Esophagus (tissue), 2 donors: Measurements from ENCODE around the gene SEC31B. TPM values are rescaled to one million over a fixed set of nuclear protein-coding genes. Genes with fewer than 3 reads are reported as not detected.

Experiments used
- H3K27ac ChIP-seq, 2 donors: one replicate each; pipeline ENCODE4 v1.5.1; 2013; ENCODE audit warnings: low read depth in 2 of 2, mild to moderate bottlenecking in 2 of 2, inconsistent platforms in 1 of 2, low read length in 1 of 2, moderate library complexity in 1 of 2
- H3K27me3 ChIP-seq, 2 donors: one replicate each; pipeline ENCODE4 v1.6.1; 2013; ENCODE audit warnings: low read length in 2 of 2, control low read depth in 1 of 2, mild to moderate bottlenecking in 1 of 2; ENCODE audit not compliant: insufficient read depth in 2 of 2, control insufficient read depth in 1 of 2
- H3K36me3 ChIP-seq, 2 donors: one replicate each; pipeline ENCODE4 v1.6.1; 2013; ENCODE audit warnings: low read length in 1 of 2; ENCODE audit not compliant: control insufficient read depth in 2 of 2, insufficient read depth in 2 of 2
- H3K4me1 ChIP-seq, 2 donors: one replicate each; pipeline ENCODE4 v1.6.1; 2013; ENCODE audit warnings: low read length in 1 of 2; ENCODE audit not compliant: control insufficient read depth in 2 of 2, insufficient read depth in 2 of 2
- H3K4me3 ChIP-seq, 2 donors: one replicate each; pipeline ENCODE4 v1.5.1; 2013; ENCODE audit warnings: low read length in 2 of 2, mild to moderate bottlenecking in 2 of 2, low read depth in 1 of 2, moderate library complexity in 1 of 2
- H3K9me3 ChIP-seq, 2 donors: one replicate each; pipeline ENCODE4 v1.6.1; 2013; ENCODE audit warnings: mild to moderate bottlenecking in 2 of 2, low read depth in 1 of 2, low read length in 1 of 2, moderate library complexity in 1 of 2; ENCODE audit not compliant: control insufficient read depth in 2 of 2, insufficient read depth in 1 of 2
- WGBS, 2 donors: extraction: QIAGEN DNeasy Blood & Tissue Kit; methylation state at CpG; one replicate each; pipeline ENCODE4 v1.1.7; 2013; 5-methylcytosine and 5-hydroxymethylcytosine counted together
- polyA plus RNA-seq, 2 donors: library from polyadenylated mRNA; stranded (reverse); fragments of 200-250 nt; gene quantifications; one replicate each; pipeline ENCODE4 v1.2.3, GENCODE V29; 2013
- donor health status: healthy with polysubstance abuse.
- donor health status: Bipolar disorder and iron deficiency.

Gene SEC31B
- polyA plus RNA-seq, 2 donors, result 3.6 to 9.1 TPM

DNA sequence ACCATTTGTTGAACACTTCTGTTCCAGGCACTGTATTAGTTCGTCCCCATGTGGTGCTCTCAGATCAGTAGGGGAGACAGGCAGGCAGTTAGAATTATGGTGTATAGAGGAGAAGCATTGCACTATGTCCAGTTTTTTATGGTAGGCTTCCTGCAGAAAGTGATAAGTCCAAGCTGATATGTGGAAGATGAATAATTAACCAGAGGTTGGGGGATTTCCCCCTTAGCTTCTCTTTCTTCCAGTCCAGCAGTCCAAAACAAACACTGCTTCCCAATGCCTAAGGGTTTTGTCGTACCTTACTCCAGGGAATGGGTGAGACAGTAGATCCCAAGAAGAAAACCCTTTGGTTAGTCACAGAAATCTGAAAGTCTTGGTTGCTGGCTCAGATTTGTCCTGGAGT lies 35.2 kb upstream of the SEC31B start:
- no peaks in the 10 kb centered on the region for H3K27me3 ChIP-seq
- H3K4me3 ChIP-seq, result no peak overlapping the region
- 63 to 92% methylated on average over 2 of the region's 2 CpGs for WGBS, 2 donors
- H3K4me1 ChIP-seq, result no peaks in the 10 kb centered on the region
- H3K27ac ChIP-seq, result no peak overlapping the region
- H3K36me3 ChIP-seq, result peaks cover 9 to 10% of the 10 kb centered on the region in 2 donors
- H3K9me3 ChIP-seq, result no peaks in the 10 kb centered on the region

DNA sequence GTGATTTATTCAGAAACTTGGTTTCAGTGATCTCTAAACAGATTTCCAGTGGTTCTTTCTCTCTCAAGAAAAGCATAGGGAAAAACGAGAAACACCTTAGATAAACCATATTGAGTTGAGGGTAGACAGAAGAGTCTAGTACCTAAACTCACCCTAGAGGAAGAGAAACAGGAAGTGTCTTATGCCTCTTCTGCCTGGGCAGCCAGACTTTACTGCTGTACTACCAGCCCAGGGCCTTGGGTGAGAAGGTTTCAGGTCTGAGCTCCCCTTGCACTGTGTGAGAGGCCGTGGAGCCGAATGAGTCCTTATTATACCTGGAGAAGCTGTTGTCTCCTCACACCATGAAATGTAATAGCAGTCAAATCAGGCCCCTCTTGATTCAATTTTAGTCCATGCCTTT lies 34.3 kb upstream of the SEC31B start:
- Histone ChIP-seq H3K27me3 (no peaks in the 10 kb centered on the region), H3K4me1 (no peaks in the 10 kb centered on the region), H3K9me3 (no peaks in the 10 kb centered on the region), H3K4me3 (no peak overlapping the region), H3K36me3 (peaks cover 15 to 16% of the 10 kb centered on the region in 2 donors), H3K27ac (no peak overlapping the region)
- 94 to 95% methylated on average over 3 of the region's 3 CpGs for WGBS, 2 donors

- 75 to 81% methylated on average over 5 of the region's 5 CpGs for WGBS, 2 donors
- Histone ChIP-seq H3K27ac (no peak overlapping the region), H3K4me3 (no peak overlapping the region), H3K36me3 (peaks cover 30 to 36% of the 10 kb centered on the region in 2 donors), H3K9me3 (no peaks in the 10 kb centered on the region), H3K27me3 (no peaks in the 10 kb centered on the region), H3K4me1 (no peaks in the 10 kb centered on the region)
These were observed 32.1 kb upstream of the SEC31B start for GRCh38 chr10:100551738-100552137.

- H3K36me3 ChIP-seq, result peaks cover 30 to 36% of the 10 kb centered on the region in 2 donors
- H3K4me1 ChIP-seq, result no peaks in the 10 kb centered on the region
- WGBS, 2 donors, result 73 to 79% methylated on average over 4 of the region's 4 CpGs
- H3K9me3 ChIP-seq, result no peaks in the 10 kb centered on the region
- no peaks in the 10 kb centered on the region for H3K27me3 ChIP-seq
- H3K4me3 ChIP-seq, result no peak overlapping the region
- no peak overlapping the region for H3K27ac ChIP-seq
These were observed 31.5 kb upstream of the SEC31B start for GRCh38 chr10:100551196-100551595.

DNA sequence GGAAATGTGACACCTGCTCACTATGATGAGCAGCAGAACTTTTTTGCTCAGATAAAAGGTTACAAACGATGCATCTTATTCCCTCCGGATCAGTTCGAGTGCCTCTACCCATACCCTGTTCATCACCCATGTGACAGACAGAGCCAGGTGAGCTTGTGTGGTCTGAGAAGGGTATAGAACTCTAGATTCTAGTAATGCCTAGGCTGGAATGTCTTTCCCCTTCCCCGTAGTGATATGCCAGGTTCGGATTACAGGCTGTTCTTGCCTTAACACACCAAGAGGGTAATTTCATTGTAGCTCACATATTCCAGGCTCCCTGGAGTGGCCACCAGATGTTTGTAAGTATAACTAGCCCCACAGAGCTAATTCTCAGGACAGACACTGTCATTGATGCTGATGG lies 25.3 kb upstream of the SEC31B start:
- H3K4me1 ChIP-seq, result no peaks in the 10 kb centered on the region
- 93 to 96% methylated on average over 5 of the region's 5 CpGs for WGBS, 2 donors
- H3K36me3 ChIP-seq, result peaks cover 30 to 52% of the 10 kb centered on the region in 2 donors
- H3K27me3 ChIP-seq, result no peaks in the 10 kb centered on the region
- H3K27ac ChIP-seq, result no peak overlapping the region
- H3K4me3 ChIP-seq, result no peak overlapping the region
- H3K9me3 ChIP-seq, result no peaks in the 10 kb centered on the region

- no peaks in the 10 kb centered on the region for H3K27me3 ChIP-seq
- no peak overlapping the region for H3K4me3 ChIP-seq
- WGBS, 2 donors, result 91 to 96% methylated on average over 4 of the region's 4 CpGs
- no peaks in the 10 kb centered on the region for H3K9me3 ChIP-seq
- H3K27ac ChIP-seq, result no peak overlapping the region
- H3K4me1 ChIP-seq, result peaks cover 0 to 5% of the 10 kb centered on the region in 2 donors
- peaks cover 3 to 5% of the 10 kb centered on the region in 2 donors for H3K36me3 ChIP-seq
These were observed 17.8 kb upstream of the SEC31B start for GRCh38 chr10:100537475-100537874.

GRCh38 chr10:100535715-100536353 lies 16.2 kb upstream of the SEC31B start, which contains the start of gene HIF1AN:
Gene HIF1AN (plus strand): TSS chr10:100535943. CDS start chr10:100535959, 16 bp downstream.
- Histone ChIP-seq H3K36me3 (peaks cover 3% of the 10 kb centered on the region in 2 donors), H3K4me3 (peak within 1 kb of the TSS; percentile 60 to 70), H3K4me1 (peaks cover 0 to 5% of the 10 kb centered on the region in 2 donors), H3K27ac (peak within 1 kb of the TSS in 1 of 2 donors; percentile 61), H3K9me3 (no peaks in the 10 kb centered on the region), H3K27me3 (no peaks in the 10 kb centered on the region)
- WGBS, 2 donors, result 0 to 1% methylated on average over 35 of the region's 35 CpGs

GRCh38 chr10:100535338-100535714 lies 15.7 kb upstream of the SEC31B start:
- no peaks in the 10 kb centered on the region for H3K9me3 ChIP-seq
- H3K4me3 ChIP-seq, result peak overlapping the region; percentile 60 to 70
- H3K27me3 ChIP-seq, result no peaks in the 10 kb centered on the region
- H3K4me1 ChIP-seq, result peaks cover 0 to 5% of the 10 kb centered on the region in 2 donors
- 50 to 52% methylated on average over 4 of the region's 4 CpGs for WGBS, 2 donors
- peak overlapping the region in 1 of 2 donors; percentile 61 for H3K27ac ChIP-seq
- peaks cover under 1 to 3% of the 10 kb centered on the region in 2 donors for H3K36me3 ChIP-seq

- peaks cover 0 to 3% of the 10 kb centered on the region in 2 donors for H3K36me3 ChIP-seq
- peaks cover 0 to 5% of the 10 kb centered on the region in 2 donors for H3K4me1 ChIP-seq
- H3K27ac ChIP-seq, result no peak overlapping the region
- no peaks in the 10 kb centered on the region for H3K27me3 ChIP-seq
- no peaks in the 10 kb centered on the region for H3K9me3 ChIP-seq
- no peak overlapping the region for H3K4me3 ChIP-seq
- WGBS, 2 donors, result 77 to 82% methylated on average over 2 of the region's 2 CpGs
These were observed 15.1 kb upstream of the SEC31B start for GRCh38 chr10:100534726-100535125.

GRCh38 chr10:100531761-100532160 lies 12.1 kb upstream of the SEC31B start:
- Histone ChIP-seq H3K36me3 (peaks cover 0 to 2% of the 10 kb centered on the region in 2 donors), H3K4me1 (peaks cover 0 to 5% of the 10 kb centered on the region in 2 donors), H3K27me3 (no peaks in the 10 kb centered on the region), H3K9me3 (no peaks in the 10 kb centered on the region), H3K4me3 (no peak overlapping the region), H3K27ac (no peak overlapping the region)
